Measurements from ENCODE around the gene MEOX2.

The MEOX2 gene

DNA sequence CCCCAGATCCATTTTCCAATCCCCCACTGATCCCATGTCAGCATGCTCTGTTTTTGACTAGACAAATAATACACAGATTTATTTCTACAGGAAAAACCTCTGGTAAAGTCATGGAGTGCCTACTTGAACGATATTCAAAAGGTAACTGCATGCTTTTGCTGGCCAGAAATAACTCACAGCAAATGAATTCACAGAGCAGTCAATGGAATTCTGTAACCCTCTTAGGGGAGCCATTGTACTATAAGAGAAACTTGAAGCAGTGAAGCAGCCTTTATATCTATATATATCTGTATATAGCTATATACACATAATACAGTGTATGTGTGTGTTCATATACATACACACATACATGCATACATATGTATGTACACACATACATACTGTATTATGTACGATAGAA is 29.0 kb upstream of the MEOX2 start:
- H3K27me3 ChIP-seq (ENCODE audit: insufficient read depth, low read length, poor library complexity, severe bottlenecking) = no peaks in the 10 kb centered on the region
- no peak overlapping the region for H3K4me2 ChIP-seq (ENCODE audit: low read depth, low read length, poor library complexity, severe bottlenecking)
- no peaks in the 10 kb centered on the region for H3F3A ChIP-seq (ENCODE audit: low read depth)
- H3K9me3 ChIP-seq (ENCODE audit: insufficient read depth, low read depth, low read length) = no peaks in the 10 kb centered on the region
- no peak overlapping the region for H3K4me3 ChIP-seq (ENCODE audit: low read length, poor library complexity, severe bottlenecking)
- H3K9me2 ChIP-seq (replicated peaks; ENCODE audit: low read depth, low read length) = no peaks in the 10 kb centered on the region
- H3K36me3 ChIP-seq (ENCODE audit: insufficient read depth, low read length) = no peaks in the 10 kb centered on the region
- H4K20me1 ChIP-seq (ENCODE audit: insufficient read depth, low read length, poor library complexity, severe bottlenecking) = no peaks in the 10 kb centered on the region
- no peaks in the 10 kb centered on the region for H3K4me1 ChIP-seq (ENCODE audit: insufficient read depth, low read length, poor library complexity, severe bottlenecking)
- H2AFZ ChIP-seq (ENCODE audit: low read length) = no peak overlapping the region
- H3K9ac ChIP-seq (ENCODE audit: low read depth, low read length, poor library complexity, severe bottlenecking) = no peak overlapping the region
- TF ChIP-seq, protein P1, sequence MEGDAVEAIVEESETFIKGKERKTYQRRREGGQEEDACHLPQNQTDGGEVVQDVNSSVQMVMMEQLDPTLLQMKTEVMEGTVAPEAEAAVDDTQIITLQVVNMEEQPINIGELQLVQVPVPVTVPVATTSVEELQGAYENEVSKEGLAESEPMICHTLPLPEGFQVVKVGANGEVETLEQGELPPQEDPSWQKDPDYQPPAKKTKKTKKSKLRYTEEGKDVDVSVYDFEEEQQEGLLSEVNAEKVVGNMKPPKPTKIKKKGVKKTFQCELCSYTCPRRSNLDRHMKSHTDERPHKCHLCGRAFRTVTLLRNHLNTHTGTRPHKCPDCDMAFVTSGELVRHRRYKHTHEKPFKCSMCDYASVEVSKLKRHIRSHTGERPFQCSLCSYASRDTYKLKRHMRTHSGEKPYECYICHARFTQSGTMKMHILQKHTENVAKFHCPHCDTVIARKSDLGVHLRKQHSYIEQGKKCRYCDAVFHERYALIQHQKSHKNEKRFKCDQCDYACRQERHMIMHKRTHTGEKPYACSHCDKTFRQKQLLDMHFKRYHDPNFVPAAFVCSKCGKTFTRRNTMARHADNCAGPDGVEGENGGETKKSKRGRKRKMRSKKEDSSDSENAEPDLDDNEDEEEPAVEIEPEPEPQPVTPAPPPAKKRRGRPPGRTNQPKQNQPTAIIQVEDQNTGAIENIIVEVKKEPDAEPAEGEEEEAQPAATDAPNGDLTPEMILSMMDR (conservative IDR thresholded peaks at IDR 0.05; ENCODE audit: low read length) = no peak
- TF ChIP-seq EZH2phosphoT487 (IDR thresholded peaks at IDR 0.05; ENCODE audit: borderline replicate concordance) = no peak
- H3K79me2 ChIP-seq (ENCODE audit: insufficient read depth, low read length) = no peaks in the 10 kb centered on the region

DNA sequence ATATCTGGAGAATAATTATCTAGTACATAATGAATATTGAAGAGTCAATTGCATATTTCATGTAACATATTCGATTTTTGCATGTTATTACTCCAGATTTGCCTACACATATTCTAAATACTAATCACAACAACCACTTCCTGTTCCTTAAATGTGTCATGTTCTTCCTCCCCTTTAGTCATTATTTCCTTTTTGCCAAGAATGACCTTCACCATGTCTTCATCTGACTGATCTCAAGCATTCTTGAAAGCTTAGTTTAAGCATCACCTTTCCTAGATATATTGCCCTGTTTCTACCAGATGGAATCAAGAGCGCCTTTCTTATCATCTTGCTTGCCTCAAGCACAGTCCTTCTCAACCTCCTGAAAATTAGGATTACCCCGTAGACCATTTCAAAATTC is 23.5 kb upstream of the MEOX2 start:
- Histone ChIP-seq H3K4me3 (ENCODE audit: low read length, poor library complexity, severe bottlenecking) (no peak overlapping the region), H3K79me2 (ENCODE audit: insufficient read depth, low read length) (no peaks in the 10 kb centered on the region), H3K4me1 (ENCODE audit: insufficient read depth, low read length, poor library complexity, severe bottlenecking) (peaks cover 3% of the 10 kb centered on the region), H3K4me2 (ENCODE audit: low read depth, low read length, poor library complexity, severe bottlenecking) (no peak overlapping the region), H4K20me1 (ENCODE audit: insufficient read depth, low read length, poor library complexity, severe bottlenecking) (no peaks in the 10 kb centered on the region), H3K36me3 (ENCODE audit: insufficient read depth, low read length) (no peaks in the 10 kb centered on the region), H3F3A (ENCODE audit: low read depth) (no peaks in the 10 kb centered on the region), H3K9me3 (ENCODE audit: insufficient read depth, low read depth, low read length) (no peaks in the 10 kb centered on the region), H3K27me3 (ENCODE audit: insufficient read depth, low read length, poor library complexity, severe bottlenecking) (no peaks in the 10 kb centered on the region), H3K9ac (ENCODE audit: low read depth, low read length, poor library complexity, severe bottlenecking) (no peak overlapping the region), H2AFZ (ENCODE audit: low read length) (no peak overlapping the region), H3K9me2 (replicated peaks; ENCODE audit: low read depth, low read length) (no peaks in the 10 kb centered on the region)
- TF ChIP-seq, protein P1 (conservative IDR thresholded peaks at IDR 0.05; ENCODE audit: low read length) = no peak
- TF ChIP-seq EZH2phosphoT487 (IDR thresholded peaks at IDR 0.05; ENCODE audit: borderline replicate concordance) = no peak

DNA sequence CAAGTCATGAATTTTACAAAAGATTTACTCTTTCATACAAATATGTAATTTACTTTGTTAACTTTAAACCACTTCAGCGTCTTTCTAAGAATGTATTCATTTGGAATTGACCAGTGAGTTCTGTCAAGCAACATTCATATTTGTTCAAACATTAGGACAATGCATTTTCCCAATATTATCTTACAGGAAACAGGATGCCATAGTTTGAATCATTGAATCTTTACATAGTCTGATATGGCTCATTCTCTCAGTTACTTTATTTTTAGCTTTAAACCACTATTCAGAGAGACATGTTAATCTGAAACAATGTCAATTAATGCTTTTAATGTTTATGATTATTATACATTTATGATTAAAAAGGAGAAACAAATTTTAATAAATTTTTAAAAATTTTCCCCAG is 21.1 kb upstream of the MEOX2 start:
- H3K9me2 ChIP-seq (replicated peaks; ENCODE audit: low read depth, low read length) = 0 out of 2 replicates have a peak, but pooled peaks cover 3% of the 10 kb centered on the region
- no peaks in the 10 kb centered on the region for H3K9me3 ChIP-seq (ENCODE audit: insufficient read depth, low read depth, low read length)
- peaks cover 3% of the 10 kb centered on the region for H3K4me1 ChIP-seq (ENCODE audit: insufficient read depth, low read length, poor library complexity, severe bottlenecking)
- no peak overlapping the region for H2AFZ ChIP-seq (ENCODE audit: low read length)
- H3K9ac ChIP-seq (ENCODE audit: low read depth, low read length, poor library complexity, severe bottlenecking) = no peak overlapping the region
- no peak for TF ChIP-seq EZH2phosphoT487 (IDR thresholded peaks at IDR 0.05; ENCODE audit: borderline replicate concordance)
- TF ChIP-seq, protein P1 (conservative IDR thresholded peaks at IDR 0.05; ENCODE audit: low read length) = no peak
- H3K4me3 ChIP-seq (ENCODE audit: low read length, poor library complexity, severe bottlenecking) = no peak overlapping the region
- H3K27me3 ChIP-seq (ENCODE audit: insufficient read depth, low read length, poor library complexity, severe bottlenecking) = no peaks in the 10 kb centered on the region
- no peaks in the 10 kb centered on the region for H3F3A ChIP-seq (ENCODE audit: low read depth)
- H3K4me2 ChIP-seq (ENCODE audit: low read depth, low read length, poor library complexity, severe bottlenecking) = no peak overlapping the region
- no peaks in the 10 kb centered on the region for H4K20me1 ChIP-seq (ENCODE audit: insufficient read depth, low read length, poor library complexity, severe bottlenecking)
- no peaks in the 10 kb centered on the region for H3K79me2 ChIP-seq (ENCODE audit: insufficient read depth, low read length)
- H3K36me3 ChIP-seq (ENCODE audit: insufficient read depth, low read length) = no peaks in the 10 kb centered on the region
